NCI-H1417 treated with DMSO at 0.1 percent for 48 hours (cell line): ENCODE measurements around the gene TK1.

Experiments used
- DNase-seq: peaks from one replicate; lab custom pipeline; 2025; lab: John Stamatoyannopoulos, UW

Gene TK1

GRCh38 chr17:78133971-78134898 lies 52.6 kb downstream of the TK1 start:
- DNase-seq, result no peak

- no peak for DNase-seq
Measured at GRCh38 chr17:78133179-78133951, 53.5 kb downstream of the TK1 start.

- no peak for DNase-seq
Measured at GRCh38 chr17:78132767-78133178, 54.1 kb downstream of the TK1 start.

GRCh38 chr17:78132084-78132676 lies 54.7 kb downstream of the TK1 start:
- DNase-seq, result no peak

- DNase-seq, result no peak
Measured at GRCh38 chr17:78131172-78132083, 55.4 kb downstream of the TK1 start.

- DNase-seq, result no peak
Measured at GRCh38 chr17:78130437-78131101, 56.3 kb downstream of the TK1 start, which contains the start of gene TMC8. Gene TMC8, plus strand, starts transcription at chr17:78130771. Its CDS starts 818 bp downstream, at chr17:78131589.

- DNase-seq, result no peak
Measured at GRCh38 chr17:78130090-78130436, 56.8 kb downstream of the TK1 start.

GRCh38 chr17:78129351-78130089 lies 57.3 kb downstream of the TK1 start:
- no peak for DNase-seq

GRCh38 chr17:78128551-78129350 lies 58.1 kb downstream of the TK1 start, which contains the start of gene TMC6:
Gene TMC6, minus strand, starts transcription at chr17:78128755. Its CDS starts 1,923 bp downstream, at chr17:78126832.
- DNase-seq, result no peak

- DNase-seq, result no peak
Measured at GRCh38 chr17:78127888-78128550, 58.8 kb downstream of the TK1 start.

- DNase-seq, result no peak
Measured at GRCh38 chr17:78127239-78127887, 59.5 kb downstream of the TK1 start.

GRCh38 chr17:78126895-78127238 lies 60.0 kb downstream of the TK1 start:
- no peak for DNase-seq

- DNase-seq, result no peak
Measured at GRCh38 chr17:78125976-78126894, 60.6 kb downstream of the TK1 start.

- no peak for DNase-seq
Measured at GRCh38 chr17:78125138-78125913, 61.5 kb downstream of the TK1 start.

GRCh38 chr17:78124836-78125137 lies 62.1 kb downstream of the TK1 start:
- DNase-seq, result no peak
